SK-N-SH (cell line): ENCODE measurements around the gene HDLBP.

ENCODE experiments used
- CTCF ChIP-seq: fragments of 200-600 bp; sonication (generic); IDR thresholded peaks from 2 replicates; pipeline ENCODE4 v1.6.1; 2017; ENCODE audit warnings: antibody characterized with exemption, mild to moderate bottlenecking, moderate library complexity
- RAD21 ChIP-seq: IDR thresholded peaks from 2 replicates; pipeline ENCODE4 v1.6.1; 2012; ENCODE audit warnings: mild to moderate bottlenecking, low read length
- SIN3A ChIP-seq: IDR thresholded peaks from 2 replicates; pipeline ENCODE4 v1.6.1; 2012; ENCODE audit warnings: low read depth, mild to moderate bottlenecking, low read length, moderate library complexity, borderline replicate concordance
- TF ChIP-seq, protein P1 (sequence below): IDR thresholded peaks from 2 replicates; pipeline ENCODE4 v1.6.1; 2012; ENCODE audit warnings: mild to moderate bottlenecking, low read depth, low read length, moderate library complexity

GRCh38 chr2:241320394-241320793, 4.9 kb upstream of the HDLBP start:
- no peak for TF ChIP-seq CTCF
- TF ChIP-seq RAD21, result no peak
- no peak for TF ChIP-seq SIN3A
- TF ChIP-seq, protein P1, sequence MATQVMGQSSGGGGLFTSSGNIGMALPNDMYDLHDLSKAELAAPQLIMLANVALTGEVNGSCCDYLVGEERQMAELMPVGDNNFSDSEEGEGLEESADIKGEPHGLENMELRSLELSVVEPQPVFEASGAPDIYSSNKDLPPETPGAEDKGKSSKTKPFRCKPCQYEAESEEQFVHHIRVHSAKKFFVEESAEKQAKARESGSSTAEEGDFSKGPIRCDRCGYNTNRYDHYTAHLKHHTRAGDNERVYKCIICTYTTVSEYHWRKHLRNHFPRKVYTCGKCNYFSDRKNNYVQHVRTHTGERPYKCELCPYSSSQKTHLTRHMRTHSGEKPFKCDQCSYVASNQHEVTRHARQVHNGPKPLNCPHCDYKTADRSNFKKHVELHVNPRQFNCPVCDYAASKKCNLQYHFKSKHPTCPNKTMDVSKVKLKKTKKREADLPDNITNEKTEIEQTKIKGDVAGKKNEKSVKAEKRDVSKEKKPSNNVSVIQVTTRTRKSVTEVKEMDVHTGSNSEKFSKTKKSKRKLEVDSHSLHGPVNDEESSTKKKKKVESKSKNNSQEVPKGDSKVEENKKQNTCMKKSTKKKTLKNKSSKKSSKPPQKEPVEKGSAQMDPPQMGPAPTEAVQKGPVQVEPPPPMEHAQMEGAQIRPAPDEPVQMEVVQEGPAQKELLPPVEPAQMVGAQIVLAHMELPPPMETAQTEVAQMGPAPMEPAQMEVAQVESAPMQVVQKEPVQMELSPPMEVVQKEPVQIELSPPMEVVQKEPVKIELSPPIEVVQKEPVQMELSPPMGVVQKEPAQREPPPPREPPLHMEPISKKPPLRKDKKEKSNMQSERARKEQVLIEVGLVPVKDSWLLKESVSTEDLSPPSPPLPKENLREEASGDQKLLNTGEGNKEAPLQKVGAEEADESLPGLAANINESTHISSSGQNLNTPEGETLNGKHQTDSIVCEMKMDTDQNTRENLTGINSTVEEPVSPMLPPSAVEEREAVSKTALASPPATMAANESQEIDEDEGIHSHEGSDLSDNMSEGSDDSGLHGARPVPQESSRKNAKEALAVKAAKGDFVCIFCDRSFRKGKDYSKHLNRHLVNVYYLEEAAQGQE, result no peak
